Stimulated activated CD4-positive, alpha-beta T cell treated with anti-CD3 and anti-CD28 coated beads, TNF-alpha, amount 100 ng/mL, for 48 hours (primary cell): ENCODE results near the gene MTUS2.

Source experiments
- DNase-seq, 3 donors: peaks; one replicate each; pipeline ENCODE4 v3.0.0-alpha.2; 2020; ENCODE audit warnings: low read depth in 3 of 3

Gene MTUS2

GRCh38 chr13:29022968-29023367 lies 202.8 kb downstream of the MTUS2 start:
- DNase-seq, result no peak

- DNase-seq, result no peak
Measured at GRCh38 chr13:29024783-29025182, 204.6 kb downstream of the MTUS2 start.

GRCh38 chr13:29028868-29029267 lies 208.7 kb downstream of the MTUS2 start:
- no peak for DNase-seq

- no peak for DNase-seq
Measured at GRCh38 chr13:29038700-29039099, 218.6 kb downstream of the MTUS2 start.

GRCh38 chr13:29039212-29039611 lies 219.1 kb downstream of the MTUS2 start:
- no peak for DNase-seq

GRCh38 chr13:29046588-29046987 lies 226.4 kb downstream of the MTUS2 start:
- no peak for DNase-seq

GRCh38 chr13:29049524-29049923 lies 229.4 kb downstream of the MTUS2 start:
- no peak for DNase-seq

GRCh38 chr13:29050719-29051118 lies 230.6 kb downstream of the MTUS2 start:
- DNase-seq, result no peak

GRCh38 chr13:29059800-29060199 lies 239.7 kb downstream of the MTUS2 start:
- DNase-seq, result no peak

- no peak for DNase-seq
Measured at GRCh38 chr13:29065142-29065541, 245.0 kb downstream of the MTUS2 start.

- no peak for DNase-seq
Measured at GRCh38 chr13:29067306-29067945, 247.3 kb downstream of the MTUS2 start.

- DNase-seq, result no peak
Measured at GRCh38 chr13:29073755-29074154, 253.6 kb downstream of the MTUS2 start.

GRCh38 chr13:29077051-29077813 lies 257.1 kb downstream of the MTUS2 start:
- no peak for DNase-seq

- no peak for DNase-seq
Measured at GRCh38 chr13:29081036-29081435, 260.9 kb downstream of the MTUS2 start.

GRCh38 chr13:29081697-29082440 lies 261.7 kb downstream of the MTUS2 start:
- DNase-seq, result no peak

- DNase-seq, result no peak
Measured at GRCh38 chr13:29099781-29100406, 279.8 kb downstream of the MTUS2 start.

- no peak for DNase-seq
Measured at GRCh38 chr13:29100758-29101157, 280.6 kb downstream of the MTUS2 start.

GRCh38 chr13:29101409-29101808 lies 281.3 kb downstream of the MTUS2 start:
- no peak for DNase-seq

- no peak for DNase-seq
Measured at GRCh38 chr13:29101905-29102304, 281.8 kb downstream of the MTUS2 start.

GRCh38 chr13:29103065-29103800 lies 283.1 kb downstream of the MTUS2 start:
- no peak for DNase-seq

GRCh38 chr13:29104461-29104860 lies 284.3 kb downstream of the MTUS2 start:
- DNase-seq, result no peak

GRCh38 chr13:29105779-29106178 lies 285.6 kb downstream of the MTUS2 start:
- DNase-seq, result no peak
